ENCODE measurements around the gene COL12A1.

COL12A1 gene

DNA sequence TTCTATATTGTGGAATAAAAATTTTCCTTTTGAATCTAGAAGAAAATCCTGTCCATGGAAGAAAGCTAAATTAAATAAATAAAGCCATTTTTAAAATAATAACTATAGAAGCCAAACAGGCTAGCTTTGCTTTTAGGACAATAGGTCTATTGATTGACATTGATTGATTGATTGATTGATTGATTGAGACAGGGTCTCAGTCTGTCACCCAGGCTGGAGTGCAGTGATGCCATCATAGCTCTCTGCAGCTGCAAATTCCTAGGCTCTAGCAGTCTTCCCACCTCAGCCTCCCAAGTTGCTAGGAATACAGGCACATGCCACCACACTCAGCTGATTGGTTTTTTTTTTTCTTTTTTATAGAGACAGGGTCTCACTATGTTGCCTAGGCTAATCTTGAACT lies 97.9 kb downstream of the COL12A1 start:
- no peak overlapping the region for H4K8ac ChIP-seq (ENCODE audit: low read length)
- H3K14ac ChIP-seq (ENCODE audit: low read length in 2 of 2) = no peak overlapping the region
- no peak overlapping the region for H3K4me2 ChIP-seq (ENCODE audit: low read length, poor library complexity, severe bottlenecking)
- peaks cover 2% of the 10 kb centered on the region for H3K4me1 ChIP-seq (ENCODE audit: control insufficient read depth, insufficient read depth, low read depth, low read length)
- no peak overlapping the region for H2AFZ ChIP-seq (ENCODE audit: low read depth, low read length)
- no peak overlapping the region for H2BK12ac ChIP-seq (ENCODE audit: low read length in 2 of 2)
- no peak overlapping the region for H3K4me3 ChIP-seq (ENCODE audit: insufficient read depth in 1 of 2, low read depth in 1 of 2, low read length in 2 of 2)
- no peak overlapping the region for H2BK120ac ChIP-seq (ENCODE audit: low read depth, low read length)
- H3K23ac ChIP-seq (ENCODE audit: low read length in 2 of 2) = no peak overlapping the region
- no peak for DNase-seq
- no peaks in the 10 kb centered on the region for H3K27me3 ChIP-seq (ENCODE audit: control insufficient read depth in 1 of 2, insufficient read depth in 1 of 2, low read length in 2 of 2)
- H2AK5ac ChIP-seq (ENCODE audit: low read length, severe bottlenecking) = no peak overlapping the region
- H3K9ac ChIP-seq (ENCODE audit: low read length) = no peak overlapping the region
- no peak overlapping the region for H2BK15ac ChIP-seq (ENCODE audit: low read depth, poor library complexity, severe bottlenecking)
- peaks cover 3% of the 10 kb centered on the region for H3K79me1 ChIP-seq (replicated peaks; ENCODE audit: low read length, poor library complexity, severe bottlenecking)
- H2BK5ac ChIP-seq (ENCODE audit: low read depth, low read length, poor library complexity, severe bottlenecking) = no peak overlapping the region
- no peak overlapping the region for H4K91ac ChIP-seq (ENCODE audit: low read length)
- no peaks in the 10 kb centered on the region for H3K9me3 ChIP-seq (ENCODE audit: control insufficient read depth, low read length)
- H3K36me3 ChIP-seq (ENCODE audit: control insufficient read depth in 1 of 2, insufficient read depth in 2 of 2, low read depth in 1 of 2, low read length in 2 of 2) = peaks cover 11 to 52% of the 10 kb centered on the region in 2 experiments
- H3K18ac ChIP-seq (ENCODE audit: low read depth in 1 of 2, low read length in 2 of 2) = no peak overlapping the region
- H3K27ac ChIP-seq (ENCODE audit: low read length, poor library complexity, severe bottlenecking) = no peak overlapping the region
- H3K4ac ChIP-seq (ENCODE audit: low read depth in 1 of 2, low read length in 2 of 2) = no peak overlapping the region

DNA sequence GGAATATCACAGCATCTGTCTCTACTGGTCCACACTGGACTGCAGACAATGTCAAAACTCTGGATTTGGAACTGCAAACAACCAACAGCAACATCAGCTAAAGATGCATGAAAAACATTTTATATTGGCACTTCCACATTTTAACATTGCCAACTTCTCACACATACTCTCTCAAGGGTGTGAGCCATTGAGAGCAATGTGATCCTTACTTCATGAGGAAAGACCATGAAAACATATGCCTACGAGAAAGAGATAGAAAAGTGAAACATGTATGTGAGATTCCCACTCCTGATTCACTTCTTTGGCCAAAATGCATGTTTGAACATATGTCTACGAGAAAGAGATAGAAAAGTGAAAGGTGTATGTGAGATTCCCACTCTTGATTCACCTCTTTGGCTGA lies 99.4 kb downstream of the COL12A1 start:
- no peak overlapping the region for H2BK12ac ChIP-seq (ENCODE audit: low read length in 2 of 2)
- no peak overlapping the region for H4K91ac ChIP-seq (ENCODE audit: low read length)
- no peak overlapping the region for H2AK5ac ChIP-seq (ENCODE audit: low read length, severe bottlenecking)

DNA sequence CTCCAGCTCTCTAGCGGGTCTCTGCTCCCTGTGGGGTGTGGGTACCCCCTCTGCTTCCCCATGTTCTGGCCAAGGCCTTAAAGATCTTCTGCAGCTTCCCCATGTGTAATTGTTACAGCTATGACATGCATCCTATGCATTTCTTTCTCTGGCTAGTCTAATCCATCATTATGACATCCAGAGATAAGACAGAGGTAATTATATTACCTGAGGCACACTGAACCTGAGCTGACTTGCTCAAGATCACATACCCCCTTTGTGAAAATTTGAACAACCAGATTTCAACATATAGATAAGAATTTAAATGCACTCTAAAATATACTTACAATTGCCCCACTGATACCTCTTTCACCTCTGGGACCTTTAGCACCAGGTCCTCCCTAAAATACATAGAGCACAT lies 102.4 kb downstream of the COL12A1 start:
- DNase-seq = no peak
- Histone ChIP-seq H3K36me3 (ENCODE audit: control insufficient read depth in 1 of 2, insufficient read depth in 2 of 2, low read depth in 1 of 2, low read length in 2 of 2) (peaks cover 16 to 53% of the 10 kb centered on the region in 2 experiments), H3K9me3 (ENCODE audit: control insufficient read depth, low read length) (no peaks in the 10 kb centered on the region), H3K79me1 (replicated peaks; ENCODE audit: low read length, poor library complexity, severe bottlenecking) (peaks cover 3% of the 10 kb centered on the region), H2BK5ac (ENCODE audit: low read depth, low read length, poor library complexity, severe bottlenecking) (no peak overlapping the region), H4K91ac (ENCODE audit: low read length) (no peak overlapping the region), H3K4me3 (ENCODE audit: insufficient read depth in 1 of 2, low read depth in 1 of 2, low read length in 2 of 2) (no peak overlapping the region), H3K23ac (ENCODE audit: low read length in 2 of 2) (no peak overlapping the region), H4K8ac (ENCODE audit: low read length) (no peak overlapping the region), H3K4me1 (ENCODE audit: control insufficient read depth, insufficient read depth, low read depth, low read length) (peaks cover 8% of the 10 kb centered on the region), H2BK120ac (ENCODE audit: low read depth, low read length) (no peak overlapping the region), H2AFZ (ENCODE audit: low read depth, low read length) (peak overlapping the region; percentile 65), H3K27ac (ENCODE audit: low read length, poor library complexity, severe bottlenecking) (no peak overlapping the region), H2BK15ac (ENCODE audit: low read depth, poor library complexity, severe bottlenecking) (no peak overlapping the region), H3K18ac (ENCODE audit: low read depth in 1 of 2, low read length in 2 of 2) (no peak overlapping the region), H3K27me3 (ENCODE audit: control insufficient read depth in 1 of 2, insufficient read depth in 1 of 2, low read length in 2 of 2) (no peaks in the 10 kb centered on the region), H2BK12ac (ENCODE audit: low read length in 2 of 2) (no peak overlapping the region), H3K4ac (ENCODE audit: low read depth in 1 of 2, low read length in 2 of 2) (no peak overlapping the region), H3K9ac (ENCODE audit: low read length) (no peak overlapping the region), H3K14ac (ENCODE audit: low read length in 2 of 2) (no peak overlapping the region), H2AK5ac (ENCODE audit: low read length, severe bottlenecking) (peak overlapping the region; percentile 87), H3K4me2 (ENCODE audit: low read length, poor library complexity, severe bottlenecking) (no peak overlapping the region)
- 83% methylated on average over 1 of the region's 1 CpG for WGBS

More for the DNA sequence above, 99.4 kb downstream of the COL12A1 start:
- Histone ChIP-seq H3K4ac (ENCODE audit: low read depth in 1 of 2, low read length in 2 of 2) (no peak overlapping the region), H4K8ac (ENCODE audit: low read length) (no peak overlapping the region), H3K4me3 (ENCODE audit: insufficient read depth in 1 of 2, low read depth in 1 of 2, low read length in 2 of 2) (no peak overlapping the region), H3K9ac (ENCODE audit: low read length) (no peak overlapping the region), H3K23ac (ENCODE audit: low read length in 2 of 2) (no peak overlapping the region), H2BK15ac (ENCODE audit: low read depth, poor library complexity, severe bottlenecking) (no peak overlapping the region), H3K18ac (ENCODE audit: low read depth in 1 of 2, low read length in 2 of 2) (no peak overlapping the region), H2BK5ac (ENCODE audit: low read depth, low read length, poor library complexity, severe bottlenecking) (no peak overlapping the region), H3K79me1 (replicated peaks; ENCODE audit: low read length, poor library complexity, severe bottlenecking) (peaks cover 3% of the 10 kb centered on the region), H3K14ac (ENCODE audit: low read length in 2 of 2) (no peak overlapping the region), H3K4me1 (ENCODE audit: control insufficient read depth, insufficient read depth, low read depth, low read length) (peaks cover 4% of the 10 kb centered on the region), H3K36me3 (ENCODE audit: control insufficient read depth in 1 of 2, insufficient read depth in 2 of 2, low read depth in 1 of 2, low read length in 2 of 2) (peaks cover 11 to 50% of the 10 kb centered on the region in 2 experiments), H3K9me3 (ENCODE audit: control insufficient read depth, low read length) (no peaks in the 10 kb centered on the region), H2AFZ (ENCODE audit: low read depth, low read length) (no peak overlapping the region), H3K27me3 (ENCODE audit: control insufficient read depth in 1 of 2, insufficient read depth in 1 of 2, low read length in 2 of 2) (no peaks in the 10 kb centered on the region), H2BK120ac (ENCODE audit: low read depth, low read length) (no peak overlapping the region), H3K27ac (ENCODE audit: low read length, poor library complexity, severe bottlenecking) (no peak overlapping the region), H3K4me2 (ENCODE audit: low read length, poor library complexity, severe bottlenecking) (no peak overlapping the region)
- DNase-seq = no peak
- WGBS = 100% methylated on average over 2 of the region's 2 CpGs

DNA sequence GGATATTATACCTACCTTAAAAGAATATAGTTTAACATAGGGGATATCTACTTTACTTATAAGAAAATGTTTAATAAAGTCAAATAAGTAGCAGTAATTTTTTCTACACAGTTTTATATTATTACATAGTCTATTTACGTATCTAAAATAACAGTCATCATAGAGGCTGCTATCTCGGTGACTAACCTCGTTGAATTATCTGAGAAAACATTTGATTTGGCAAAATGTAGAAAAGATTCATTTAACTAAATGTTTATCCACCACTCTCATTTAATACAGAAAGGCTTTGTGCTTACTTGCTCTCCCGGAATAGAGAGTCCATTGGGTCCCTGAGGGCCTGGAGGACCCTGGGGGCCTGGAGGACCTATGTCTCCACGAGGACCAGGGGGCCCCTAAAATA lies 103.6 kb downstream of the COL12A1 start:
- Histone ChIP-seq H3K9ac (ENCODE audit: low read length) (peak overlapping the region; percentile 68), H3K4me3 (ENCODE audit: insufficient read depth in 1 of 2, low read depth in 1 of 2, low read length in 2 of 2) (no peak overlapping the region), H2BK12ac (ENCODE audit: low read length in 2 of 2) (no peak overlapping the region), H2AFZ (ENCODE audit: low read depth, low read length) (no peak overlapping the region), H3K4ac (ENCODE audit: low read depth in 1 of 2, low read length in 2 of 2) (no peak overlapping the region), H2AK5ac (ENCODE audit: low read length, severe bottlenecking) (no peak overlapping the region), H2BK120ac (ENCODE audit: low read depth, low read length) (no peak overlapping the region), H3K4me2 (ENCODE audit: low read length, poor library complexity, severe bottlenecking) (no peak overlapping the region), H3K79me1 (replicated peaks; ENCODE audit: low read length, poor library complexity, severe bottlenecking) (peaks cover 4% of the 10 kb centered on the region), H3K14ac (ENCODE audit: low read length in 2 of 2) (no peak overlapping the region), H3K23ac (ENCODE audit: low read length in 2 of 2) (no peak overlapping the region), H3K27me3 (ENCODE audit: control insufficient read depth in 1 of 2, insufficient read depth in 1 of 2, low read length in 2 of 2) (no peaks in the 10 kb centered on the region), H3K9me3 (ENCODE audit: control insufficient read depth, low read length) (no peaks in the 10 kb centered on the region), H3K27ac (ENCODE audit: low read length, poor library complexity, severe bottlenecking) (peak overlapping the region; percentile 10), H2BK15ac (ENCODE audit: low read depth, poor library complexity, severe bottlenecking) (no peak overlapping the region), H4K91ac (ENCODE audit: low read length) (no peak overlapping the region), H3K4me1 (ENCODE audit: control insufficient read depth, insufficient read depth, low read depth, low read length) (peaks cover 9% of the 10 kb centered on the region), H4K8ac (ENCODE audit: low read length) (no peak overlapping the region), H3K36me3 (ENCODE audit: control insufficient read depth in 1 of 2, insufficient read depth in 2 of 2, low read depth in 1 of 2, low read length in 2 of 2) (peaks cover 15 to 47% of the 10 kb centered on the region in 2 experiments), H2BK5ac (ENCODE audit: low read depth, low read length, poor library complexity, severe bottlenecking) (no peak overlapping the region), H3K18ac (ENCODE audit: low read depth in 1 of 2, low read length in 2 of 2) (no peak overlapping the region)
- 88% methylated on average over 3 of the region's 5 CpGs for WGBS
- no peak for DNase-seq

Measured in mesenchymal stem cell (in vitro differentiated cells and primary cell).